ENCODE data around the gene ZNF584.

DNA sequence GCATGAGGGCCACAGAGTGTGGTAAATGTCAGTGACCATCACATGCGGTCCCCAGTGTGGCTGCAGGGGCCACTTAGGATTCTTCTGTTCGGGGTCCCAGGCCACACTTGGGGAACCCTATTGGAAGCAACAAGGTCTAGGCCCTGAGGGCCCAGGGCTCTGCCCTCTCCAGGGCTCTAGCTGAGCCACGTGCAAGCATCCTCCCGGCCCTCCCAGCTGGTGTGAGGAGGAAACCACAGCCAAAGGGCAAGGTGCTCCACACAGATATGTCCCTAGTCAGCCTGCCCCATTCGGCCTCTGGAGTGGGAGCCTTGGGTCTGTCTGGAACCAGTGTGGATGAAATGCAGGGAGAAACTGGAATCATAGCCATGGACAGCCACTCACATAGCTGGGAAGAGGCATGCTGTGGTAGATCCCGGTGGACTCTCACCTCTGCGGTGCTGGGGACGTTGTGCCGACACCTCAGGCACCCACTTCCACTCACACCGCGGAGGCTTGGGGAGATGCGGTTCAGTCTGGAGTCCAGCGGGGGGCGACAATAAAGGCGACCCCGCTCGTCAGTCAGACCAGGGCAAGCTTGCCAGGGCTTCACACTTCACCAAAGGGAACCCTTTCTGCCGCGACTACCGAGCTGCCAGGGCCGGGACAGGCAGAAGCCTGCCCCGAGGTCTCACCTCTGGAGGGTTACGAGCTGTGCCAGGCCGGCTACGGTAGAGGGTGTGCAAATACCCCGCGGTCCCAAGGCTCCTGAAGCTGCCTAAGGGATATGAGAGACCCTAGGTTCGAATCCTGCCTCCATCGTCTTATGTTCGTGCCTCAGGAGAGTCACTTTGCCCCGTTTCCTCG is 41.6 kb upstream of the ZNF584 start:
- TF ChIP-seq EZH2phosphoT487 (IDR thresholded peaks at IDR 0.05) (no peak), EZH2 (IDR thresholded peaks at IDR 0.05) (no peak)
- TF ChIP-seq, protein P1, sequence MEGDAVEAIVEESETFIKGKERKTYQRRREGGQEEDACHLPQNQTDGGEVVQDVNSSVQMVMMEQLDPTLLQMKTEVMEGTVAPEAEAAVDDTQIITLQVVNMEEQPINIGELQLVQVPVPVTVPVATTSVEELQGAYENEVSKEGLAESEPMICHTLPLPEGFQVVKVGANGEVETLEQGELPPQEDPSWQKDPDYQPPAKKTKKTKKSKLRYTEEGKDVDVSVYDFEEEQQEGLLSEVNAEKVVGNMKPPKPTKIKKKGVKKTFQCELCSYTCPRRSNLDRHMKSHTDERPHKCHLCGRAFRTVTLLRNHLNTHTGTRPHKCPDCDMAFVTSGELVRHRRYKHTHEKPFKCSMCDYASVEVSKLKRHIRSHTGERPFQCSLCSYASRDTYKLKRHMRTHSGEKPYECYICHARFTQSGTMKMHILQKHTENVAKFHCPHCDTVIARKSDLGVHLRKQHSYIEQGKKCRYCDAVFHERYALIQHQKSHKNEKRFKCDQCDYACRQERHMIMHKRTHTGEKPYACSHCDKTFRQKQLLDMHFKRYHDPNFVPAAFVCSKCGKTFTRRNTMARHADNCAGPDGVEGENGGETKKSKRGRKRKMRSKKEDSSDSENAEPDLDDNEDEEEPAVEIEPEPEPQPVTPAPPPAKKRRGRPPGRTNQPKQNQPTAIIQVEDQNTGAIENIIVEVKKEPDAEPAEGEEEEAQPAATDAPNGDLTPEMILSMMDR (IDR thresholded peaks at IDR 0.05), result no peak
